Retinal pigment epithelial cell (primary cell): ENCODE results near the gene NRXN2.

Experiments
- DNase-seq: peaks from one replicate; pipeline ENCODE4 v3.0.0-alpha.2; 2010; ENCODE audit warnings: low read depth
- H3K4me3 ChIP-seq: 2 replicates; pipeline ENCODE4 v1.5.1; 2011; ENCODE audit warnings: mild to moderate bottlenecking, low read length, control low read depth, moderate library complexity
- TF ChIP-seq, protein P1 (sequence below): conservative IDR thresholded peaks from 2 replicates; pipeline ENCODE4 v1.5.1; 2011; ENCODE audit warnings: low read depth, low read length, control low read depth, inconsistent platforms

NRXN2 gene

DNA sequence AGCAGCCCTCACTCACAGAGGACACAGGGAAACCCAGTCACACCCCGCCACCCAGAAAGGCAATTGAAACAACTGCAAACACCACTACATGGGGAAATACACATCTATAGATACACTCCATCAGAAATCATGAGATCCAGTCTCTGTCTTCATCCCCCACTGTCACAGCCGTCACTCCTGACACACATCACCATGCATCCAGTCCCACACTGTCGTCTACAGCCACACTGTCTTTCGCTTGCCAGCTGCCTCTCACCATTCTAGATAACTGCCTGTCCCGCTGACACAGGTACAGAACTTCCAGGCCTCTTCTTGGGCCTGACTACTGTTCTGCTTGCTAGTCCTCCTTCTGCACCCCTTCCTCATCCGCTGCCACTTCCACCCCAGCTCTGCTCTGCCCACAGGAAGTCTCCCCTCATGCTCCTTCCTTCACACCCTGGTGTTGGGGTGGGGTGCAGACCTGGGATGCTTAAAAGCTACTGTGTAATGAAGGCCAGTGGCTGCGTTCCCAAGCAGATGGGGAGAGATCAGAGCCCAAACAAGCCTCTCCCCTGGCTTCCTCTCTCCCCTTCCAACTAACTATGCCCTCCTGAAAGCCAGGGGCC, 89.3 kb downstream of the NRXN2 start:
- no peak overlapping the region for H3K4me3 ChIP-seq
- TF ChIP-seq, protein P1, sequence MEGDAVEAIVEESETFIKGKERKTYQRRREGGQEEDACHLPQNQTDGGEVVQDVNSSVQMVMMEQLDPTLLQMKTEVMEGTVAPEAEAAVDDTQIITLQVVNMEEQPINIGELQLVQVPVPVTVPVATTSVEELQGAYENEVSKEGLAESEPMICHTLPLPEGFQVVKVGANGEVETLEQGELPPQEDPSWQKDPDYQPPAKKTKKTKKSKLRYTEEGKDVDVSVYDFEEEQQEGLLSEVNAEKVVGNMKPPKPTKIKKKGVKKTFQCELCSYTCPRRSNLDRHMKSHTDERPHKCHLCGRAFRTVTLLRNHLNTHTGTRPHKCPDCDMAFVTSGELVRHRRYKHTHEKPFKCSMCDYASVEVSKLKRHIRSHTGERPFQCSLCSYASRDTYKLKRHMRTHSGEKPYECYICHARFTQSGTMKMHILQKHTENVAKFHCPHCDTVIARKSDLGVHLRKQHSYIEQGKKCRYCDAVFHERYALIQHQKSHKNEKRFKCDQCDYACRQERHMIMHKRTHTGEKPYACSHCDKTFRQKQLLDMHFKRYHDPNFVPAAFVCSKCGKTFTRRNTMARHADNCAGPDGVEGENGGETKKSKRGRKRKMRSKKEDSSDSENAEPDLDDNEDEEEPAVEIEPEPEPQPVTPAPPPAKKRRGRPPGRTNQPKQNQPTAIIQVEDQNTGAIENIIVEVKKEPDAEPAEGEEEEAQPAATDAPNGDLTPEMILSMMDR: no peak
- DNase-seq: no peak

DNA sequence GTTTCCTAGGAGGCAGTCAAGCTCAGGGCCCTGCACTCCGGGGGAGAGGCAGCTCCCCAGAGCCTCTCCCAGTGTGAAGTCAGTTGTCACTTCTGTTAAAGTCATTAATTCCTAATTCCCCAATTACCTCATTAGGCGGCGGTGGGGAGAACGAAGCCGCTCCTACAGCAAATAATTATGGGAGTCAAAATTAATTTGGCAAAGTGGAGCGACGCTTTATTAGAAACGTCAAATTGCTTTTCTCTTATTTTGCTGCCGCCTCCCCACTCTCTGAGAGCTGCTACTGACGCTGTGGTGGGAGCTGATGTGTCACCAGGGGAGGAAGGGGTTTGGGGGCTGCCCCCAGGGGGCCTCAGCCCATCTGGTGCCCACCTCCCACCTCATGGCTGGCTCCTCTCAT, 90.3 kb downstream of the NRXN2 start:
- H3K4me3 ChIP-seq: no peak overlapping the region
- no peak for DNase-seq
- TF ChIP-seq, protein P1: no peak

DNA sequence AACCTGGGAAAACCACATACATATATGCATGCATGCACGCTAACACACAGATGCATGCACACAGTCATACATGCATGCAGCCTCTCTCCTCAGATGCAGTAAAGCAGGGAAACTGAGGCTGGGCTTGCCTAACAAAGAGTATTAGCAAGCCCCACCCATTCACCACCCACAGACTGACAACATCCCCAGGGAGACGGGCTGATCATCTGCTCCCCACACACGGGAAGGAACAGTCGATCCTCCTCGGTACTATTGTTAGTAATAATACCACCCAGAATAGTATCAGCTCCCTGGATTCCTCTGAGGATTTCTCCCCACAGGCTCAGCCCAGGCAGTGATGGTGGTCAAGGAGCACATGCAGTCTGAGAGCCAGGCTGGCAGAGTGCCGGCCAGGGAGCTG, 90.8 kb downstream of the NRXN2 start:
- TF ChIP-seq, protein P1: no peak
- DNase-seq: no peak
- no peak overlapping the region for H3K4me3 ChIP-seq

DNA sequence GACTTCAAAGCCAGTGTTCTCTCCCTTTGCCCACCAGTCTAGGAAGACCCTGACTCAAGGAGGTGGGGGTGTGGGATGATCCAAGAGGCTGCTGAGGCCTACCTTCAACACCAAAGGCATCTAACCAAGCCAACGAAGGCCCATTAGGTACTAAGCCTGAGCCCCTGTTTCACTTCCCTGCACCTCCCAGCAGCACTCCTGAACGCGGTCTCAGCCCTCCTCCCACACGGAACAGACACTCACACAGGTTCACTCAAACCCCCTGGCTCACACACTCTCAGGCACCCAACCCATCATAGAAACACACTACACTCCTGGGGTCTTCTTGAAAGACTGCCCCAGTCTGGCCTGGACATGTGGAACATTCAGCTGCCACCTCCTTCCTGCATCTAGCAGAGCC, 91.3 kb downstream of the NRXN2 start:
- no peak for DNase-seq
- TF ChIP-seq, protein P1: no peak
- no peak overlapping the region for H3K4me3 ChIP-seq

DNA sequence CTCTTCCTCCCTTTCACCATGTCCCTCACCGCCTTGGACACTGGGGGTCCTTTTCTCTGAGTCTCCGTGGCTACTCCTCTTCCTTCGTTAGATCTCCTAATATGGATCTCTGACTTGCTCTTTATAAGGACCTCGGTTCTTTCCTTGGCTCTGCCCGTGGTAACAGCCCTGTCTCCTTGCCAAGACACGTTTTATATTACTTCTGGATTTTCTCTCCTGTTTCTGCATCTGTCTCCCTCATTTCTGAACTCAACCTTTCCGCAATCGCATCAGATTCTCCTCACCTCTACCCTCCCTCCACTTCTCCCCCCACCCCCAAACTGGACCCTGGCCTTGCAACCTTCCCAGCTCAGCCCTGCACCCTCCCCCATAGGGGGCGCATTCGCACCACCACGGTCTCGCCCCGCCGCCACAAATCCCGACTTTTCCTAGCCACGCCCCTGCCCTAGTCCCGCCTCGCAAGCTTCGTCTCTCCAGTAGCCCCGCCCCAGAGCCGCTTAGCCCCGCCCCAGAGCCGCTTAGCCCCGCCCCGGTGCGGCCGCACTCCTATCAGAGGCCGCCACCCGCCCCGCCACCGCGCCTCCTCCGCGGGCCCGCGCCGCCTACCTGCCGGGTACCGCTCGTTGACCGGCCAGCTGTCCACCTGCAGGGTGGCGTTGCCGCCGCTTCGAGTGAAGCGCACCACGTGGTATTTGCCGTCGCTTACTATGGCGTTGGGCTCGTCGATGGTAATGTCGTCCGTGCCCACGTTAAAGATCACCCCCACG, 93.0 kb downstream of the NRXN2 start:
- DNase-seq: no peak
- H3K4me3 ChIP-seq: no peak overlapping the region
- TF ChIP-seq, protein P1: peak; percentile 8

DNA sequence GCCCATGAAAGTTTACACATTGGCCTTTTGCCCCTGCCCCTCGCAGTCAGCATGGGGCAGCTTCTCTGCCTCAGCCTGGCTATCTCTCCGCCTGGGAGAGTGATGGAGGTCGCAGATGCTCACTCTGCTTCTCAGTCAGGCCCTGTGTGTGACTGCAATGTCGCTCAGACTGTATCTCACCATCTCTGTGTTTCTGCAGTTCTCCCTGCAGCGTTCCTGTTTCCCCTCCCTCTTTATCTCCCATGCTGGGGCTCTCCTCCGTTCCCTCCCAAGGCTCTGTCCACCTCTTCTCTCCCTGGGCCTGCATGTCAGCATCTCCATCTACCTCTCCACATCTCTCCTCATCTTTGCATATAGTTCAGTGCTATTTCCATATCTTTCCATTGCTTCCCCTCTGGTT, 93.9 kb downstream of the NRXN2 start:
- H3K4me3 ChIP-seq: no peak overlapping the region
- DNase-seq: no peak
- TF ChIP-seq, protein P1: no peak

DNA sequence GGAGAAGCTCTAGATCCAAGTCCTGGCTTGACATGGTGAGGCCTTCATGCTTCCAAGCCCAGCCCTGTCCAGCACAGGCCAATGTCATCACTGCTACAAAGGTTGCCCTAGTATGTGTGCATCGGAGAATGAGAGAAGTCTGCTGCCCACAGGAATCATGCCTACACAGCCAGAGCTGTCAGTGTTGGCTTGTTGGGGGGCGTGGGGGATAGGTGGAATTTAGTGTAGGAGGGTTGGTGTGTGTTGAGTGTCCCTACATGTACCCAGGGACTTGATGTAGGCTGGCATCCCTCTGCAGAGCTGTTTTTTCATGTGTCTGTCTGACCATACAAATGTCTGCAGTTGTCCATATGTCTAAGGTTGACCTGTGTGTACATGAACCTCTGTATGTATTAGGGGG, 94.4 kb downstream of the NRXN2 start:
- TF ChIP-seq, protein P1: no peak
- no peak for DNase-seq

More for the DNA sequence above, 94.4 kb downstream of the NRXN2 start:
- H3K4me3 ChIP-seq: no peak overlapping the region
